ENCODE results near the gene CLCF1. TPM values are rescaled to one million over a fixed set of nuclear protein-coding genes. Genes with fewer than 3 reads are reported as not detected.

The CLCF1 gene
- total and polyA plus RNA-seq, 10 of the 15 experiments (the other 5 are each of a cell fraction or from before 2014, with no cell fraction given), result 0.16 to 2.1 (median 0.63) TPM; not detected in 1

GRCh38 chr11:67344264-67344663 lies 29.1 kb downstream of the CLCF1 start (continued):
- TF ChIP-seq ZNF687 (IDR thresholded peaks at IDR 0.05), result peak; percentile 82

- POLR2A ChIA-PET, result no interaction called here
- no peaks in the 10 kb centered on the region for H3K4me1 ChIP-seq (ENCODE audit: control insufficient read depth, insufficient read depth, low read length)
- ATAC-seq (no peak), DNase-seq (ENCODE audit: low read depth, low spot score) (no peak), FAIRE-seq (no peak)
- WGBS (ENCODE audit: insufficient coverage, insufficient replicate concordance, low lambda C conversion rate, missing lambda C conversion rate), result 76% methylated on average over 3 of the region's 3 CpGs
- CTCF ChIA-PET, result interaction anchor here (6.5 to 11.8 kb wide), 2 partner anchors 9 to 45 kb away, joined by 42 to 390 read pairs; no protein-coding TSS in a partner anchor
- BruUV-seq (replicated peaks), result no TSS peak
- no peaks in the 10 kb centered on the region for H4K20me1 ChIP-seq (ENCODE audit: control insufficient read depth, insufficient read depth)
- no peak overlapping the region for H3K4me2 ChIP-seq (ENCODE audit: control insufficient read depth, insufficient read depth)
- SMC1A ChIA-PET (ENCODE audit: uncharacterized antibody, unreplicated experiment), result no interaction called here
- H3K27ac ChIP-seq (ENCODE audit: control insufficient read depth, insufficient read depth), result no peak overlapping the region
- no peaks in the 10 kb centered on the region for H3K36me3 ChIP-seq (ENCODE audit: control insufficient read depth in 2 of 2, insufficient read depth in 2 of 2, low read length in 1 of 2)
- intact Hi-C loops (cut with micrococcal nuclease; ENCODE audit: unreplicated experiment), result no loop called here
- H3K27me3 ChIP-seq (replicated peaks in 1 of 2; ENCODE audit: control insufficient read depth in 2 of 2, insufficient read depth in 2 of 2, low read length in 1 of 2), result no peaks in the 10 kb centered on the region
- no peak overlapping the region for H3K4me3 ChIP-seq
- H2AFZ ChIP-seq (ENCODE audit: control insufficient read depth, low read depth, low read length), result no peak overlapping the region
- RAD21 ChIA-PET (ENCODE audit: unreplicated experiment), result interaction anchor here (1.0 kb wide), 2 partner anchors 16 to 20 kb away, joined by 3 read pairs; no protein-coding TSS in a partner anchor
- H3K79me2 ChIP-seq (ENCODE audit: control insufficient read depth, insufficient read depth, low read length), result no peaks in the 10 kb centered on the region
- H3K9ac ChIP-seq (ENCODE audit: control insufficient read depth, insufficient read depth, low read length), result no peak overlapping the region
- no peaks in the 10 kb centered on the region for H3K9me3 ChIP-seq (replicated peaks; ENCODE audit: control insufficient read depth, insufficient read depth, low read length)
- in situ Hi-C loops (cut with MboI), result no loop called here
- no peak for TF ChIP-seq CBX3 (IDR thresholded peaks at IDR 0.05; ENCODE audit: borderline replicate concordance, low read depth)
- TF ChIP-seq GATAD2B (conservative IDR thresholded peaks at IDR 0.05; ENCODE audit: low read depth), result no peak
- TF ChIP-seq HDAC2 (IDR thresholded peaks at IDR 0.05), result no peak
- no peak for TF ChIP-seq ASH2L (IDR thresholded peaks at IDR 0.05; ENCODE audit: borderline replicate concordance, low read depth)
- no peak for TF ChIP-seq MTA3 (IDR thresholded peaks at IDR 0.05; ENCODE audit: borderline replicate concordance, low read length)
- TF ChIP-seq E4F1 (IDR thresholded peaks at IDR 0.05; ENCODE audit: borderline replicate concordance, partially characterized antibody), result no peak
- TF ChIP-seq SP1 (IDR thresholded peaks at IDR 0.05; ENCODE audit: low read depth, low read length), result no peak
- TF ChIP-seq ZBTB4 (CRISPR knock-in tag; IDR thresholded peaks at IDR 0.05), result no peak
Measured at GRCh38 chr11:67337257-67337656, 36.1 kb downstream of the CLCF1 start.
